Trophoblast cell (in vitro differentiated cells and primary cell): ENCODE data around the gene TRAF3IP1.
A peak's percentile ranks its signal among the peaks of the same experiment; 100 is the strongest.
"Not testable (repeated sequence)": the region's sequence is repeated elsewhere in the genome, so short reads cannot be mapped to it uniquely, and the experiment has no call there.

ENCODE experiments used
- DNase-seq, 2 donors: peaks; one replicate each; pipeline ENCODE4 v3.0.0-alpha.2; 2016
- H2AFZ ChIP-seq: 2 replicates; pipeline ENCODE4 v1.6.1; 2013; ENCODE audit warnings: low read length, moderate library complexity, mild to moderate bottlenecking; ENCODE audit not compliant: insufficient read depth, poor library complexity
- H2AK5ac ChIP-seq: 2 replicates; pipeline ENCODE4 v1.6.1; 2013; ENCODE audit warnings: mild to moderate bottlenecking, low read length
- H2BK120ac ChIP-seq: 2 replicates; pipeline ENCODE4 v1.6.1; 2013; ENCODE audit warnings: low read length, mild to moderate bottlenecking, moderate library complexity; ENCODE audit not compliant: insufficient read depth, poor library complexity
- H2BK12ac ChIP-seq: 2 replicates; pipeline ENCODE4 v1.6.1; 2013; ENCODE audit warnings: mild to moderate bottlenecking, low read length, moderate library complexity
- H2BK5ac ChIP-seq: 2 replicates; pipeline ENCODE4 v1.6.1; 2013; ENCODE audit warnings: low read length, low read depth, moderate library complexity, mild to moderate bottlenecking; ENCODE audit not compliant: poor library complexity
- H3K14ac ChIP-seq: 2 replicates; pipeline ENCODE4 v1.6.1; 2013; ENCODE audit warnings: mild to moderate bottlenecking, low read length
- H3K18ac ChIP-seq: 2 replicates; pipeline ENCODE4 v1.6.1; 2013; ENCODE audit warnings: mild to moderate bottlenecking, low read length
- H3K23ac ChIP-seq: 2 replicates; pipeline ENCODE4 v1.6.1; 2013; ENCODE audit warnings: low read length
- H3K27ac ChIP-seq: 2 replicates; pipeline ENCODE4 v1.5.1; 2013; ENCODE audit warnings: low read depth, mild to moderate bottlenecking, inconsistent platforms, low read length, moderate library complexity
- H3K27me3 ChIP-seq: 2 replicates; pipeline ENCODE4 v1.6.1; 2013; ENCODE audit warnings: inconsistent platforms, mild to moderate bottlenecking, low read length, moderate library complexity; ENCODE audit not compliant: insufficient read depth
- H3K36me3 ChIP-seq, 2 experiments: 1 replicate in 1 of 2; 2 replicates in 1 of 2; pipeline ENCODE4 v1.6.1; 2013; ENCODE audit warnings: low read length in 2 of 2, mild to moderate bottlenecking in 2 of 2, moderate library complexity in 1 of 2; ENCODE audit not compliant: insufficient read depth in 2 of 2, control insufficient read depth in 1 of 2
- H3K4ac ChIP-seq: 2 replicates; pipeline ENCODE4 v1.6.1; 2013; ENCODE audit warnings: low read depth, mild to moderate bottlenecking, low read length, moderate library complexity
- H3K4me1 ChIP-seq, 2 experiments: 1 replicate in 1 of 2; 2 replicates in 1 of 2; pipeline ENCODE4 v1.6.1; 2013; ENCODE audit warnings: low read length in 2 of 2, mild to moderate bottlenecking in 2 of 2, moderate library complexity in 1 of 2; ENCODE audit not compliant: insufficient read depth in 2 of 2, control insufficient read depth in 1 of 2
- H3K4me2 ChIP-seq: 2 replicates; pipeline ENCODE4 v1.6.1; 2013; ENCODE audit warnings: inconsistent platforms, mild to moderate bottlenecking, low read length, moderate library complexity
- H3K4me3 ChIP-seq: 2 replicates; pipeline ENCODE4 v1.5.1; 2013; ENCODE audit warnings: mild to moderate bottlenecking, low read depth, low read length, inconsistent platforms
- H3K79me1 ChIP-seq: one replicate; pipeline ENCODE4 v1.6.1; 2013; ENCODE audit warnings: low read length
- H3K79me2 ChIP-seq: 2 replicates; pipeline ENCODE4 v1.6.1; 2013; ENCODE audit warnings: low read length, mild to moderate bottlenecking; ENCODE audit not compliant: control insufficient read depth, insufficient read depth, poor library complexity
- H3K9ac ChIP-seq: 2 replicates; pipeline ENCODE4 v1.6.1; 2013; ENCODE audit warnings: mild to moderate bottlenecking, low read length
- H3K9me3 ChIP-seq: 2 replicates; pipeline ENCODE4 v1.6.1; 2013; ENCODE audit warnings: low read depth, mild to moderate bottlenecking, control low read depth, inconsistent platforms, low read length; ENCODE audit not compliant: insufficient read depth
- H4K12ac ChIP-seq: 2 replicates; pipeline ENCODE4 v1.6.1; 2013; ENCODE audit warnings: low read depth, mild to moderate bottlenecking, low read length, moderate library complexity
- H4K8ac ChIP-seq: 2 replicates; pipeline ENCODE4 v1.6.1; 2013; ENCODE audit warnings: low read depth, mild to moderate bottlenecking, low read length, moderate library complexity
- H4K91ac ChIP-seq: one replicate; pipeline ENCODE4 v1.6.1; 2013; ENCODE audit warnings: low read depth, mild to moderate bottlenecking, low read length, moderate library complexity
- WGBS: extraction: QIAGEN DNeasy Blood & Tissue Kit; methylation state at CpG from one replicate; pipeline ENCODE4 v1.1.7; 2013; ENCODE audit warnings: missing lambda C conversion rate; ENCODE audit not compliant: insufficient read length, insufficient coverage; ENCODE audit errors: extremely low coverage; 5-methylcytosine and 5-hydroxymethylcytosine counted together

The TRAF3IP1 gene

GRCh38 chr2:238324248-238324647 is 3.9 kb downstream of the TRAF3IP1 start:
- not testable (repeated sequence) for H2BK120ac ChIP-seq, H3K27ac ChIP-seq, H3K18ac ChIP-seq, H3K79me2 ChIP-seq, DNase-seq, H3K27me3 ChIP-seq, H3K14ac ChIP-seq, H4K91ac ChIP-seq, H3K4ac ChIP-seq, H2AFZ ChIP-seq, H3K23ac ChIP-seq, H3K4me2 ChIP-seq, H2BK12ac ChIP-seq, H4K12ac ChIP-seq, H3K4me3 ChIP-seq, H3K9me3 ChIP-seq, H2BK5ac ChIP-seq, H4K8ac ChIP-seq, H3K79me1 ChIP-seq, H2AK5ac ChIP-seq, H3K4me1 ChIP-seq, H3K9ac ChIP-seq
- WGBS = no CpG with 5 or more reads among the region's 7 CpGs
- H3K36me3 ChIP-seq = peaks cover 15% of the 10 kb centered on the region in 2 experiments

- H4K8ac ChIP-seq = no peak overlapping the region
- H2BK12ac ChIP-seq = no peak overlapping the region
- H2AFZ ChIP-seq = no peak overlapping the region
- peak overlapping the region; percentile 9 for H3K4me3 ChIP-seq
- H3K4me1 ChIP-seq = peaks cover 0 to 2% of the 10 kb centered on the region in 2 experiments
- H3K9ac ChIP-seq = no peak overlapping the region
- no peaks in the 10 kb centered on the region for H3K79me1 ChIP-seq
- no peaks in the 10 kb centered on the region for H3K27me3 ChIP-seq
- no peak overlapping the region for H2AK5ac ChIP-seq
- H3K23ac ChIP-seq = no peak overlapping the region
- DNase-seq = no peak
- no peak overlapping the region for H4K91ac ChIP-seq
- H3K79me2 ChIP-seq = no peaks in the 10 kb centered on the region
- H3K27ac ChIP-seq = no peak overlapping the region
- no peak overlapping the region for H3K4ac ChIP-seq
- no peak overlapping the region for H3K4me2 ChIP-seq
- no CpG with 5 or more reads among the region's 9 CpGs for WGBS
- H2BK120ac ChIP-seq = no peak overlapping the region
- H2BK5ac ChIP-seq = no peak overlapping the region
- H3K36me3 ChIP-seq = peaks cover 17 to 18% of the 10 kb centered on the region in 2 experiments
- no peak overlapping the region for H3K18ac ChIP-seq
- H3K9me3 ChIP-seq = peaks cover 3% of the 10 kb centered on the region
- H4K12ac ChIP-seq = no peak overlapping the region
- H3K14ac ChIP-seq = no peak overlapping the region
Observed at GRCh38 chr2:238325694-238326093, 5.4 kb downstream of the TRAF3IP1 start.

GRCh38 chr2:238326801-238327365 is 6.6 kb downstream of the TRAF3IP1 start:
- Histone ChIP-seq H4K12ac (no peak overlapping the region), H2AFZ (no peak overlapping the region), H3K27ac (no peak overlapping the region), H3K79me1 (no peaks in the 10 kb centered on the region), H3K4me2 (no peak overlapping the region), H3K36me3 (peaks cover 17 to 18% of the 10 kb centered on the region in 2 experiments), H2BK12ac (no peak overlapping the region), H3K9ac (peak overlapping the region; percentile 23), H3K27me3 (no peaks in the 10 kb centered on the region), H3K18ac (no peak overlapping the region), H4K91ac (no peak overlapping the region), H2BK120ac (no peak overlapping the region), H3K4me1 (no peaks in the 10 kb centered on the region), H2BK5ac (no peak overlapping the region), H3K4me3 (no peak overlapping the region), H3K9me3 (peaks cover 3% of the 10 kb centered on the region), H3K14ac (no peak overlapping the region), H4K8ac (no peak overlapping the region), H3K23ac (no peak overlapping the region), H3K79me2 (no peaks in the 10 kb centered on the region), H2AK5ac (no peak overlapping the region), H3K4ac (no peak overlapping the region)
- no CpG with 5 or more reads among the region's 12 CpGs for WGBS
- no peak for DNase-seq

- H2AK5ac ChIP-seq = no peak overlapping the region
- no peak overlapping the region for H2BK12ac ChIP-seq
Observed at GRCh38 chr2:238327751-238328150, 7.4 kb downstream of the TRAF3IP1 start.

More at GRCh38 chr2:238327751-238328150, 7.4 kb downstream of the TRAF3IP1 start:
- no peak overlapping the region for H2BK5ac ChIP-seq
- no peak overlapping the region for H2AFZ ChIP-seq
- H3K79me2 ChIP-seq = no peaks in the 10 kb centered on the region
- H3K27ac ChIP-seq = no peak overlapping the region
- H3K9ac ChIP-seq = no peak overlapping the region
- H3K27me3 ChIP-seq = no peaks in the 10 kb centered on the region
- no peak overlapping the region for H3K23ac ChIP-seq
- H3K79me1 ChIP-seq = no peaks in the 10 kb centered on the region
- H3K4me2 ChIP-seq = no peak overlapping the region
- peaks cover 17 to 18% of the 10 kb centered on the region in 2 experiments for H3K36me3 ChIP-seq
- H4K12ac ChIP-seq = no peak overlapping the region
- no peak overlapping the region for H3K14ac ChIP-seq
- no peak for DNase-seq
- no peak overlapping the region for H4K8ac ChIP-seq
- no CpG with 5 or more reads among the region's 3 CpGs for WGBS
- H3K4me1 ChIP-seq = no peaks in the 10 kb centered on the region
- no peak overlapping the region for H3K18ac ChIP-seq
- no peak overlapping the region for H4K91ac ChIP-seq
- no peak overlapping the region for H2BK120ac ChIP-seq
- H3K4ac ChIP-seq = no peak overlapping the region
- H3K9me3 ChIP-seq = peaks cover 3% of the 10 kb centered on the region
- H3K4me3 ChIP-seq = no peak overlapping the region
